HCT116 (cell line): Measurements from ENCODE around the gene COG2.

ENCODE experiments used
- CTCF ChIP-seq, 3 experiments: fragments of 200-600 bp in 1 of 3; sonication (generic) in 1 of 3; IDR thresholded peaks in 2 of 3; conservative IDR thresholded peaks in 1 of 3; 2 replicates each; pipeline ENCODE4 v1.5.1; 2012 to 2017; ENCODE audit warnings: low read depth in 2 of 3, low read length in 2 of 3, antibody characterized with exemption in 1 of 3, borderline replicate concordance in 1 of 3, control low read depth in 1 of 3, mild to moderate bottlenecking in 1 of 3, mixed read lengths in 1 of 3, mixed run types in 1 of 3, moderate library complexity in 1 of 3; ENCODE audit not compliant: insufficient read depth in 1 of 3
- EZH2 ChIP-seq: fragments of 200-600 bp; sonication (generic); IDR thresholded peaks from 2 replicates; pipeline ENCODE4 v1.6.1; 2017; ENCODE audit warnings: antibody characterized with exemption, mixed run types
- POLR2A ChIP-seq: IDR thresholded peaks from 2 replicates; pipeline ENCODE4 v1.7.0; 2011; ENCODE audit warnings: borderline replicate concordance; ENCODE audit not compliant: insufficient read depth, insufficient read length; ENCODE audit errors: extremely low read depth
- POLR2AphosphoS5 ChIP-seq: IDR thresholded peaks from 2 replicates; pipeline ENCODE4 v1.6.1; 2011; ENCODE audit warnings: mild to moderate bottlenecking, low read depth, low read length, moderate library complexity
- RAD21 ChIP-seq: IDR thresholded peaks from 2 replicates; pipeline ENCODE4 v1.6.1; 2012; ENCODE audit warnings: low read depth, mild to moderate bottlenecking
- TCF7L2 ChIP-seq: IDR thresholded peaks from 2 replicates; pipeline ENCODE4 v1.7.0; 2011; ENCODE audit warnings: borderline replicate concordance, inconsistent platforms; ENCODE audit not compliant: insufficient read depth, insufficient read length; ENCODE audit errors: extremely low read depth

- TF ChIP-seq CTCF (IDR thresholded peaks at IDR 0.05 in 2 of 3, conservative IDR thresholded peaks at IDR 0.05 in 1 of 3; ENCODE audit: borderline replicate concordance in 1 of 3, insufficient read depth in 1 of 3, low read depth in 2 of 3, low read length in 2 of 3) = peak; percentile 9 to 33 (median 19); a peak in 2 of 6 replicates
- TF ChIP-seq EZH2 = no peak
- TF ChIP-seq POLR2A = no peak
- TF ChIP-seq TCF7L2 = no peak
- no peak for TF ChIP-seq POLR2AphosphoS5
- peak; percentile 41 for TF ChIP-seq RAD21
Observed at GRCh38 chr1:230698130-230698529, 55.8 kb downstream of the COG2 start.
